Astrocyte (in vitro differentiated cells and primary cell): ENCODE results near the gene SAMD4A. TPM values are rescaled to one million over a fixed set of nuclear protein-coding genes. Genes with fewer than 3 reads are reported as not detected.

ENCODE experiments used
- DNase-seq: peaks from one replicate; pipeline ENCODE4 v3.0.0-alpha.2; 2010; ENCODE audit warnings: low read depth
- FAIRE-seq: peaks from 2 replicates; lab custom pipeline; 2011; peaks lifted over from hg19 to GRCh38; lab: Jason Lieb, UNC
- H2AFZ ChIP-seq: 2 replicates; pipeline ENCODE4 v1.6.0; 2012; ENCODE audit warnings: low read depth, low read length, inconsistent platforms
- H3K27ac ChIP-seq: 2 replicates; pipeline ENCODE4 v1.5.1; 2011; ENCODE audit warnings: low read depth, low read length, inconsistent platforms
- H3K27me3 ChIP-seq: 2 replicates; pipeline ENCODE4 v1.6.0; 2011; ENCODE audit warnings: low read length, inconsistent platforms; ENCODE audit not compliant: insufficient read depth
- H3K36me3 ChIP-seq: 2 replicates; pipeline ENCODE4 v1.5.1; 2011; ENCODE audit warnings: low read length, inconsistent platforms; ENCODE audit not compliant: insufficient read depth
- H3K4me1 ChIP-seq: 2 replicates; pipeline ENCODE4 v1.5.1; 2011; ENCODE audit warnings: low read length, inconsistent platforms; ENCODE audit not compliant: insufficient read depth
- H3K4me2 ChIP-seq: 2 replicates; pipeline ENCODE4 v1.6.0; 2012; ENCODE audit warnings: low read length, inconsistent platforms
- H3K4me3 ChIP-seq: 2 replicates; pipeline ENCODE4 v1.5.1; 2011; ENCODE audit warnings: low read depth, mild to moderate bottlenecking, low read length, inconsistent platforms; ENCODE audit not compliant: insufficient read depth
- H3K79me2 ChIP-seq: 2 replicates; pipeline ENCODE4 v1.6.0; 2012; ENCODE audit warnings: mild to moderate bottlenecking, low read length, inconsistent platforms; ENCODE audit not compliant: insufficient read depth
- H3K9ac ChIP-seq: 2 replicates; pipeline ENCODE4 v1.6.0; 2012; ENCODE audit warnings: mild to moderate bottlenecking, low read length, inconsistent platforms
- H3K9me3 ChIP-seq: 2 replicates; pipeline ENCODE4 v1.5.1; 2012; ENCODE audit warnings: low read depth, mild to moderate bottlenecking, low read length, inconsistent platforms; ENCODE audit not compliant: insufficient read depth
- H4K20me1 ChIP-seq: 2 replicates; pipeline ENCODE4 v1.6.0; 2012; ENCODE audit warnings: low read length, inconsistent platforms; ENCODE audit not compliant: insufficient read depth
- H3K27ac Mint-ChIP-seq: one replicate; pipeline ENCODE4 v1.8.0; 2021; ENCODE audit warnings: mild to moderate bottlenecking, mixed read lengths; ENCODE audit not compliant: unreplicated experiment
- H3K27me3 Mint-ChIP-seq: one replicate; pipeline ENCODE4 v1.8.0; 2021; ENCODE audit warnings: low read depth, mixed read lengths; ENCODE audit not compliant: unreplicated experiment
- H3K36me3 Mint-ChIP-seq: one replicate; pipeline ENCODE4 v1.8.0; 2021; ENCODE audit warnings: low read depth, mixed read lengths; ENCODE audit not compliant: unreplicated experiment
- H3K4me1 Mint-ChIP-seq: one replicate; pipeline ENCODE4 v1.8.0; 2021; ENCODE audit warnings: low read depth, mixed read lengths; ENCODE audit not compliant: unreplicated experiment
- H3K4me3 Mint-ChIP-seq: one replicate; pipeline ENCODE4 v1.8.0; 2021; ENCODE audit warnings: mild to moderate bottlenecking, moderate library complexity, mixed read lengths; ENCODE audit not compliant: unreplicated experiment
- H3K9me3 Mint-ChIP-seq: one replicate; pipeline ENCODE4 v1.8.0; 2021; ENCODE audit warnings: mild to moderate bottlenecking, mixed read lengths; ENCODE audit not compliant: unreplicated experiment
- CTCF ChIP-seq: IDR thresholded peaks from 2 replicates; pipeline ENCODE4 v1.5.1; 2011; ENCODE audit warnings: low read depth, mild to moderate bottlenecking, inconsistent platforms, low read length, moderate library complexity; ENCODE audit not compliant: insufficient read depth
- EZH2 ChIP-seq: IDR thresholded peaks from 2 replicates; pipeline ENCODE4 v1.6.1; 2012; ENCODE audit warnings: mild to moderate bottlenecking, low read length, inconsistent platforms; ENCODE audit not compliant: insufficient read depth
- total RNA-seq: library from RNA; stranded (reverse); gene quantifications from 2 replicates; pipeline ENCODE4 v1.2.1, GENCODE V29; 2021

SAMD4A gene
- total RNA-seq, 1 donor from 2014 or later, result 68.2 TPM

DNA sequence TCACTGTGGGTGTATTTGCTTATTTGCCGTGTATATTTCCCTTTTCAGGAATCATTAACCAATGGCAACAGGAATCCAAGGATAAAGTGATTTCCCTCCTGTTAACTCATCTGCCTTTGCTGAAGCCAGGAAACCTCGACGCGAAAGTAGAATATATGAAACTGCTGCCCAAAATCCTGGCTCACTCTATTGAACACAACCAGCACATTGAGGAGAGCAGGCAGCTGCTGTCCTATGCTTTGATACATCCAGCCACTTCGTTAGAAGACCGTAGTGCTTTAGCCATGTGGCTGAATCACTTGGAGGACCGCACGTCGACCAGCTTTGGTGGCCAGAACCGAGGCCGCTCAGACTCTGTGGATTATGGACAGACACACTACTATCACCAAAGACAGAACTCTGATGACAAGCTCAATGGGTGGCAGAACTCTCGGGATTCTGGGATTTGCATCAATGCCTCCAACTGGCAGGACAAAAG lies 135.1 kb downstream of the SAMD4A start:
- H3K36me3 ChIP-seq, result peaks cover 2% of the 10 kb centered on the region
- peaks cover 53% of the 10 kb centered on the region for H4K20me1 ChIP-seq
- H3K9ac ChIP-seq, result no peak overlapping the region
- peaks cover 27% of the 10 kb centered on the region for H3K79me2 ChIP-seq
- H3K4me1 ChIP-seq, result no peaks in the 10 kb centered on the region
- TF ChIP-seq CTCF, result no peak
- TF ChIP-seq EZH2, result no peak
- no peaks in the 10 kb centered on the region for H3K27me3 ChIP-seq
- H3K4me3 ChIP-seq, result no peak overlapping the region
- H3K9me3 Mint-ChIP-seq, result no peaks in the 10 kb centered on the region
- H3K27ac ChIP-seq, result no peak overlapping the region
- H2AFZ ChIP-seq, result no peak overlapping the region
- no peak overlapping the region for H3K4me3 Mint-ChIP-seq
- no peak overlapping the region for H3K4me2 ChIP-seq
- H3K9me3 ChIP-seq, result no peaks in the 10 kb centered on the region
- no peak overlapping the region for H3K27ac Mint-ChIP-seq
- DNase-seq (no peak), FAIRE-seq (no peak)
- no peaks in the 10 kb centered on the region for H3K27me3 Mint-ChIP-seq
- H3K36me3 Mint-ChIP-seq, result peaks cover 8% of the 10 kb centered on the region
- peaks cover 40% of the 10 kb centered on the region for H3K4me1 Mint-ChIP-seq

DNA sequence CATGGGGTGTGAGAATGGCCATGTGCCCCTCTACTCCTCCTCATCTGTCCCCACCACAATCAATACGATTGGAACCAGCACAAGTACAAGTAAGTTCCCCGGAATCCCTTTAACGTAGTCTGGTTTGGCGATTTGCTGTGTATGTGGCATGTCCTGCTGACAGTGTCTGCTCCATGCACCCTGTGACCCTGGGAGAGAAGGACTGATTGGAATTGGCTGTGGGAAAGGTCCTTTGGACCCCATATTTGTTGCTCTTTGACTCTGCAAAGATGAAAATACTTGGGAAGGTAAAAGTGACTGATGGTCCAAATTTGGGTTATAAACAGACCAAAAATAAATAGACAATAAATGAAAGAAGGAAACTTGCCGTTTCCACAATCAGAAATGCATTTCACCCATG lies 135.6 kb downstream of the SAMD4A start:
- peaks cover 50% of the 10 kb centered on the region for H4K20me1 ChIP-seq
- Mint-ChIP-seq H3K27ac (no peak overlapping the region), H3K27me3 (no peaks in the 10 kb centered on the region), H3K9me3 (no peaks in the 10 kb centered on the region), H3K36me3 (peaks cover 8% of the 10 kb centered on the region), H3K4me3 (no peak overlapping the region), H3K4me1 (peaks cover 36% of the 10 kb centered on the region)
- no peak overlapping the region for H3K27ac ChIP-seq
- H3K9ac ChIP-seq, result no peak overlapping the region
- TF ChIP-seq EZH2, result no peak
- TF ChIP-seq CTCF, result no peak
- H3K4me3 ChIP-seq, result no peak overlapping the region
- H3K27me3 ChIP-seq, result no peaks in the 10 kb centered on the region
- peaks cover 27% of the 10 kb centered on the region for H3K79me2 ChIP-seq
- no peak overlapping the region for H2AFZ ChIP-seq
- peaks cover 2% of the 10 kb centered on the region for H3K36me3 ChIP-seq
- no peaks in the 10 kb centered on the region for H3K4me1 ChIP-seq
- FAIRE-seq (no peak), DNase-seq (no peak)
- H3K4me2 ChIP-seq, result no peak overlapping the region
- no peaks in the 10 kb centered on the region for H3K9me3 ChIP-seq

DNA sequence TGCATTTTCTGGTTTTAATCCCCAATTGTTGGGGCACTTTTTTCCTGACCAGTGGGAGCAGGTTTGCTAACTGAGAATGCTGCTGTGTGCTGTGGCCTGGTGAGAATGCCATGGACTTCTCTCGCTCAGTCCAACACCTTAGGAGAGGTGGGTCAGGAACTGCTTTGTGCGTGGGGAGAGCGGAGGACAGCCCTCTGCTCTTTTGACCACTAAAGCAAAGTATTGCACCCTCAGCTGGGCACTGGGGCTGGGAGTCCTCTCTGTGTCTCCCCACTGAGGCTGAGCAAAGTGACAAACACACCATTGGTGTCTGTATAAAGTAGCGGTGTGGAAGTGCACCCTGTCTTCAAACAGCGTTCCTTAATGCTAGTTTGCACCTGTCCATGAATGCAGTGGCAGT lies 136.2 kb downstream of the SAMD4A start:
- H3K4me3 Mint-ChIP-seq, result no peak overlapping the region
- Histone ChIP-seq H2AFZ (no peak overlapping the region), H3K9me3 (no peaks in the 10 kb centered on the region), H3K4me2 (no peak overlapping the region), H3K4me1 (no peaks in the 10 kb centered on the region), H3K79me2 (peaks cover 23% of the 10 kb centered on the region), H3K36me3 (peaks cover 2% of the 10 kb centered on the region), H3K27me3 (no peaks in the 10 kb centered on the region), H3K27ac (no peak overlapping the region), H3K9ac (no peak overlapping the region), H4K20me1 (peaks cover 53% of the 10 kb centered on the region), H3K4me3 (no peak overlapping the region)
- H3K4me1 Mint-ChIP-seq, result peaks cover 33% of the 10 kb centered on the region
- no peaks in the 10 kb centered on the region for H3K9me3 Mint-ChIP-seq
- TF ChIP-seq EZH2 (no peak), CTCF (no peak)
- H3K36me3 Mint-ChIP-seq, result peaks cover 8% of the 10 kb centered on the region
- FAIRE-seq, result no peak
- H3K27me3 Mint-ChIP-seq, result no peaks in the 10 kb centered on the region
- no peak for DNase-seq
- no peak overlapping the region for H3K27ac Mint-ChIP-seq
